Activated naive CD4-positive, alpha-beta T cell treated with anti-CD3 and anti-CD28 coated beads, Interleukin-2, amount 10 ng/mL, durations not matched to agents 7 days and 5 days (primary cell): ENCODE results near the gene SLAMF9.

ENCODE experiments used
- CTCF ChIA-PET: fragments of 350-600 bp; sonication (Branson Sonifier 250); formaldehyde crosslinking; loops from one replicate; lab custom pipeline; 2021; ENCODE audit warnings: antibody characterized with exemption; lab: Charles Lee
- DNase-seq: peaks from one replicate; pipeline ENCODE4 v3.0.0-alpha.2; 2020
- H3K27ac Mint-ChIP-seq: one replicate; pipeline ENCODE4 v1.8.0; 2021; ENCODE audit warnings: mild to moderate bottlenecking, moderate library complexity, mixed read lengths
- H3K27me3 Mint-ChIP-seq: one replicate; pipeline ENCODE4 v1.8.0; 2021; ENCODE audit warnings: mild to moderate bottlenecking, mixed read lengths
- H3K36me3 Mint-ChIP-seq: one replicate; pipeline ENCODE4 v1.8.0; 2021; ENCODE audit warnings: mixed read lengths
- H3K4me1 Mint-ChIP-seq: one replicate; pipeline ENCODE4 v1.8.0; 2021; ENCODE audit warnings: mixed read lengths
- H3K4me3 Mint-ChIP-seq: one replicate; pipeline ENCODE4 v1.8.0; 2021; ENCODE audit warnings: mild to moderate bottlenecking, moderate library complexity, mixed read lengths
- H3K9me3 Mint-ChIP-seq: one replicate; pipeline ENCODE4 v1.8.0; 2021; ENCODE audit warnings: mixed read lengths

SLAMF9 gene

DNA sequence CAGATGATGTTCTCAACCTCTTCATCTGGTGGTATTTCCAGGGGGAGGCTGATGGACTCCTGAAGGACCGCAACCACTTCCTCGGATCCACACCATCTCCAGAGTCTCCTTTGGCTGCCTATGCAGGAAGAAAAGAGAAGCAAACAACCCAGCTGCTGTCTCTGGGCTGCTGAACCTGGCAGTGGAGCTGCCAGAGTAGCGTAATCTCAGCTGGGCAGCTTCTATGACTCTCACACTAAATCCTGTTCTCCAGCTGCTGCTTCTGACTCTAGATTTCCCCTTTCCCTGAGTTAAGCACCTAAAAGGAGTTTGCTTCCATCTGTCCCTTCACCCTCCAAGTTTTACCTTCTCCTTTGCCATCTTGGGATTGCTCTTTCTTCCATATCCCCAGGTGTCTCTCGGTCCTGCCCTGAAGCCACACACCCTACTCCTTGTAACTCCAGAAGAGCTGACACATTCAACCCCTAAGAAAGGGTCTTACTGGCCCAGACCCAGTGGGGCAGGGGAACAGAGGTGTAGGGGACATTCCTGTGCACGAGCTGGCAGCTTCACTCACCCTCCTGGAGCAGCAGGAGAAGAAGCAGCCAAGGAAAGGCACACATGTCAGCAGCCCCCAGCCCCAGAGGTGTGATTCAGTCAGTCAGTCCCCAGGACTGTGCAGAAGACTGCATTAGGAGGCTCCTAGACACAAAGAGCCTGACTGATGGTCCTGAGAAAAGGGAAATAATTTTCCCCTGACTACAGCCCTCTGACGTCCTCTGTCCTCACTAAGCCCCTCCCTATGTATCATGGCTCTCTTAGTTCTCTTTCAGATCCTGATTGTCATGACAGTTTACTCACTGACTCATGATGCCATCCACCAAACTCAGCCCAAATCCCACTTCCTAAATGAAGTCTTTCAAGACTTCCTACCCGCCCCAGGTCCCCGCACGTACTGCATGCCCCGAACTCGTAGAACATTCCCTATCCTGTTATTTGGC lies at the start of gene SLAMF9:
Gene SLAMF9 (minus strand): TSS at position 702 of the 980 bp plus-strand sequence. CDS start 100 bp downstream, at position 602.
- peaks cover 51% of the 10 kb centered on the region for H3K27me3 Mint-ChIP-seq
- no peaks in the 10 kb centered on the region for H3K9me3 Mint-ChIP-seq
- CTCF ChIA-PET: interaction anchor here (2.1 to 6.2 kb wide), 2 partner anchors 53 to 62 kb away, joined by 6 to 31 read pairs; no protein-coding TSS in a partner anchor
- no peak for DNase-seq
- H3K36me3 Mint-ChIP-seq: no peaks in the 10 kb centered on the region
- no peak within 1 kb of the TSS for H3K4me3 Mint-ChIP-seq
- no peaks in the 10 kb centered on the region for H3K4me1 Mint-ChIP-seq
- H3K27ac Mint-ChIP-seq: no peak within 1 kb of the TSS

DNA sequence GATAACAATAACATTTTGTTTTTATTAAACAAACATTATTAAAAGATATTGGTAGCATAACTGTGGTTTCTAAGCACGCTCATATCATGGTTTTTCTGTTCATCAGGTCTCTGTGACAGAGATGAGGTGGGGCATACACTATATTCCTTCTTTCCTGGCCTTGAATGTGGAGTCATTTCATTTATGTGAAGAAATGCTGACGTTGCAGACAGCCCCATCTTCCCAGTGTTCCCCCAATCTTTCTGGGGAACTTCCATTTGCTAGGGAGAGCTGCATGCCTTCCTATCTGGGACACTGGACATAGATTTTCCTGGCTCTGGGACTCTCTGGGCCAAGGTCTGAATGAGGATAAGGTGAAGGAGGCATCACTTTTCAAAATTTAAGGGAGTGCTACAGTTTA lies 47.4 kb upstream of the SLAMF9 start:
- CTCF ChIA-PET: interaction anchor here (1.1 to 13.0 kb wide), 4 partner anchors 10 to 111 kb away, joined by 3 to 301 read pairs (median 77); partner anchors contain the start of gene TAGLN2
- Mint-ChIP-seq H3K27me3 (peaks cover 29% of the 10 kb centered on the region), H3K27ac (no peak overlapping the region), H3K4me1 (no peaks in the 10 kb centered on the region), H3K36me3 (no peaks in the 10 kb centered on the region), H3K4me3 (no peak overlapping the region), H3K9me3 (no peaks in the 10 kb centered on the region)
- DNase-seq: no peak

DNA sequence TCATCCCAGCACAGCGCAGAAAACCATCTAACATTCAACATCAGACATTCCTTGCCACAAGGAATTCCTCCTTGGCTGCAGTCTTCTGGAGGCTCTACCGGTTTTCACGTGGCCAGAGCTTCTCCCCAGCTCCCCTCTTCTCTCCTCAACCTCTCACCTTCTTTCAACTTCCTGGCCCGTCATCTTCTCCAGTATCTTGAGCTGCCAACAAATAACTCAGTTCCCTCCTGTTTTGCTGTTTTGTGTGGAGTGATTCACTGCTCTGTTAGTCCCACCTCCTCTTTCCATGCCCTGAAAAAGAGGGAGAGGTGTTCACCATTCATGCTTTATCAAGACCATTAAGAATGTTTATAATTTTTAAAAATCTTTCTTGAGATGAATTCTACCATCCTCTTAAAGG lies 45.2 kb upstream of the SLAMF9 start:
- no peaks in the 10 kb centered on the region for H3K4me1 Mint-ChIP-seq
- no peaks in the 10 kb centered on the region for H3K36me3 Mint-ChIP-seq
- CTCF ChIA-PET: interaction anchor here (1.6 to 13.0 kb wide), 2 partner anchors 8 to 67 kb away, joined by 10 to 301 read pairs; partner anchors contain the start of gene TAGLN2
- no peak for DNase-seq
- H3K27me3 Mint-ChIP-seq: peaks cover 35% of the 10 kb centered on the region
- no peaks in the 10 kb centered on the region for H3K9me3 Mint-ChIP-seq
- no peak overlapping the region for H3K4me3 Mint-ChIP-seq
- H3K27ac Mint-ChIP-seq: no peak overlapping the region

DNA sequence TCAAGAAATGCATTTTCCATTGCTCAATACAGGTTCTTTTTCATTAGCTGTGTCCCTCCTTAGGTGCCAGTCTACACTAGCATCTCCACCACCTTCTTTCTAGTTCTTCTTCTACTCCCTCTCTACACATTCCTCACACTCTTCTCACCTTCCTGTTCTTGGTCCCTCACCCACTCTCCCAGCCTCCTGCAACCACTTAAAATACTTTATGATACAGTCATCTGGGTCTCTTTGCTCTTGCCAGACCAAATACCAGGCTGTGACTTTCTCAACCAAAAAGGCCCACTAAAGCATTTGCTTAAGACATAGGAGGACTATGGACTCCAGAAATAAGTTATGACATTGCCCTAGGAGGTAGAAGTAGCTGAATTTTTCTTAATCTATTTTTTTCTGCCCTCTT lies 42.6 kb upstream of the SLAMF9 start:
- H3K36me3 Mint-ChIP-seq: no peaks in the 10 kb centered on the region
- CTCF ChIA-PET: interaction anchor here (1.1 kb wide), 1 partner anchor 9 kb away, joined by 4 read pairs; no protein-coding TSS in a partner anchor

GRCh38 chr1:159994896-159995295 lies 40.9 kb upstream of the SLAMF9 start:
- Mint-ChIP-seq H3K4me1 (peaks cover 12% of the 10 kb centered on the region), H3K36me3 (no peaks in the 10 kb centered on the region), H3K27me3 (peaks cover 39% of the 10 kb centered on the region), H3K4me3 (no peak overlapping the region), H3K27ac (no peak overlapping the region), H3K9me3 (no peaks in the 10 kb centered on the region)
- no peak for DNase-seq
- CTCF ChIA-PET: no interaction called here

More for the DNA sequence above, 42.6 kb upstream of the SLAMF9 start:
- peaks cover 39% of the 10 kb centered on the region for H3K27me3 Mint-ChIP-seq
- H3K4me3 Mint-ChIP-seq: no peak overlapping the region
- H3K4me1 Mint-ChIP-seq: peaks cover 3% of the 10 kb centered on the region
- no peaks in the 10 kb centered on the region for H3K9me3 Mint-ChIP-seq
- no peak for DNase-seq
- no peak overlapping the region for H3K27ac Mint-ChIP-seq

- Mint-ChIP-seq H3K27me3 (peaks cover 34% of the 10 kb centered on the region), H3K4me1 (peaks cover 12% of the 10 kb centered on the region), H3K27ac (no peak overlapping the region), H3K36me3 (no peaks in the 10 kb centered on the region), H3K4me3 (no peak overlapping the region), H3K9me3 (no peaks in the 10 kb centered on the region)
- CTCF ChIA-PET: no interaction called here
- DNase-seq: no peak
These were observed 39.9 kb upstream of the SLAMF9 start for GRCh38 chr1:159993911-159994310.

DNA sequence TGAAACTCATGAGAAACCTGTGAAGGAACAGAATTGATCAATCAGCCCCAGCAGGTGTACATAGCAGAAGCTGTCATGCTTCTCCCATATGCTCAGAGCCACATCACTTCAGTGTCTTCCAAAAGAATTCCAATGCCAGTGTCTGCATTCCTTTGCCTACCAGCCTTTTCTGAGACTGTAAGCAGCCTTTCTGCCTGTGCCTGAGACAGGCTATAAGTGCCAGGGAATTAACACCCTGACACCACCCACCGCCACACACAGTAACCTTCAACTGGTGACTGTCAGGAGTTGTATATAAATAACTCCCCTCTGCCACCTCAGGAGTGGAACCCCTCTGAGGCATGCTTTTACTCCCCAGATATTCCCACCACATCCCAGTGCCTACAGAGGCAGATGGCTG lies 38.1 kb upstream of the SLAMF9 start:
- CTCF ChIA-PET: interaction anchor here (0.8 to 1.4 kb wide), 3 partner anchors 13 to 54 kb away, joined by 3 to 8 read pairs (median 4); no protein-coding TSS in a partner anchor
- peaks cover 30% of the 10 kb centered on the region for H3K27me3 Mint-ChIP-seq
- no peak overlapping the region for H3K4me3 Mint-ChIP-seq
- H3K36me3 Mint-ChIP-seq: no peaks in the 10 kb centered on the region
- no peak for DNase-seq
- peaks cover 12% of the 10 kb centered on the region for H3K4me1 Mint-ChIP-seq
- H3K27ac Mint-ChIP-seq: no peak overlapping the region
- no peaks in the 10 kb centered on the region for H3K9me3 Mint-ChIP-seq

GRCh38 chr1:159991513-159991912 lies 37.5 kb upstream of the SLAMF9 start:
- Mint-ChIP-seq H3K27ac (no peak overlapping the region), H3K9me3 (no peaks in the 10 kb centered on the region), H3K36me3 (no peaks in the 10 kb centered on the region), H3K4me3 (no peak overlapping the region), H3K27me3 (peaks cover 32% of the 10 kb centered on the region), H3K4me1 (peaks cover 12% of the 10 kb centered on the region)
- no peak for DNase-seq
- CTCF ChIA-PET: interaction anchor here (0.7 to 1.4 kb wide), 6 partner anchors 10 to 55 kb away, joined by 3 to 8 read pairs (median 4); no protein-coding TSS in a partner anchor

DNA sequence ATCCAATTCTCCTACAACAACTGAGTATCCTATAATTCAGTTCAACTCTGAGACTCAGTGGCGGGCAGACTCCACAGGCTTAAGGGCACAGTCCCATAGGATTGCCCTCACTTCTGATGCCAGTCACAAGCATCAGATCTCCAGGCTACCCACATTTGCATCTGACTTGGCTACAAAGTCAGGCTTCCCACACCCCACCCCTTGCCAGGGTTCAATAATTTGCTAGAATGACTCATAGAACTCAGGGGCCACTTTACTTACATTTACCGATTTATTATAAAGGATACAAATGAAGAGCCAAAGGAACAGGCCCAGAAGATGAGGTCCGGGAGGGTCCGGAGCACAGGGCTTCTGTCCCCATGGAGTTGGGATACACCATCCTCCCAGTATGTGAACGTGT lies 36.0 kb upstream of the SLAMF9 start:
- no peak overlapping the region for H3K27ac Mint-ChIP-seq
- no peak for DNase-seq
- peaks cover 12% of the 10 kb centered on the region for H3K4me1 Mint-ChIP-seq
- CTCF ChIA-PET: interaction anchor here (0.9 to 1.3 kb wide), 2 partner anchors 16 to 53 kb away, joined by 3 to 4 read pairs; no protein-coding TSS in a partner anchor
- no peaks in the 10 kb centered on the region for H3K36me3 Mint-ChIP-seq
- no peak overlapping the region for H3K4me3 Mint-ChIP-seq
- H3K9me3 Mint-ChIP-seq: no peaks in the 10 kb centered on the region
- peaks cover 26% of the 10 kb centered on the region for H3K27me3 Mint-ChIP-seq

DNA sequence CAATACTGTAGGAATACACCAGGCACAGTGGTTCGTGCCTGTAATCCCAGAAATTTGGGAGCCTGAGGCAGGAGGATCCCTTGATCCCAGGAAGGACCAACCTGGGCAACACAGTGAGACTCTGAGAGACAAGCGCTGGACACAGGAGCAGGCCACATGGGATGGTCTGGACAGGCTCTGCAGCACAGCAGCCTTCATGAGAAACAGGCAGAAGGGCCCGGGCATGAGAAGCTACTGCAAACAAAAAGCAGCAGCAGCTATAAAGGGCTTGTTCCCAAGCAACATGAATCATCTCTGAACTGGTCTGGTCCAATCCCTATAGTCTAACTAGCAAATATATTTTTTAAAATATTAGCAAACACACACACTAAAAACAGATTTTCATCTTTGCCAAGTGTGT lies 35.5 kb upstream of the SLAMF9 start:
- Mint-ChIP-seq H3K9me3 (no peaks in the 10 kb centered on the region), H3K4me1 (peaks cover 12% of the 10 kb centered on the region), H3K27ac (no peak overlapping the region), H3K36me3 (no peaks in the 10 kb centered on the region), H3K4me3 (no peak overlapping the region), H3K27me3 (peaks cover 23% of the 10 kb centered on the region)
- no peak for DNase-seq
- CTCF ChIA-PET: interaction anchor here (0.9 to 2.0 kb wide), 3 partner anchors 17 to 53 kb away, joined by 3 to 5 read pairs (median 4); no protein-coding TSS in a partner anchor

DNA sequence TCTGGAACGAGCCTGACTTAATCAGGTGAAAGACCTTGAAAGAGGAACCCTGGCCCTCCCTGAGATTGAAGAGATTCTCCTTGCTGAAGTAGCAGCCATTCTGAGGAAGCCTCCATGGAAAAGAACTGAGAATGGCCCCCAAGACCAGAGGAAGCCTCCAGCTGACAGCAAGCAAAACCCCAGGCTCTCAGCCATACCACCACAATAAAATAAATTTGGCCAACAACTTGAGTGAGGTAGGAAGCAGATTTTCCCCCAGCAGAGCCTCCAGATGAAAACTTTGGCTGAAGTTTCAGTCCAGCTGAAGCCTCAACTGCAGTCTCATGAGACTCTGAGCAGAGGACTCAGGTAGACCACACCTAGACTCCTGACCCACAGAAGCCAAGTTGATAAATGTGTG lies 34.0 kb upstream of the SLAMF9 start:
- no peak for DNase-seq
- no peaks in the 10 kb centered on the region for H3K9me3 Mint-ChIP-seq
- H3K4me1 Mint-ChIP-seq: peaks cover 12% of the 10 kb centered on the region
- no peak overlapping the region for H3K4me3 Mint-ChIP-seq
- peaks cover 30% of the 10 kb centered on the region for H3K27me3 Mint-ChIP-seq
- no peak overlapping the region for H3K27ac Mint-ChIP-seq
- CTCF ChIA-PET: interaction anchor here (0.6 to 2.0 kb wide), 2 partner anchors 20 to 365 kb away, joined by 3 to 5 read pairs; no protein-coding TSS in a partner anchor
- H3K36me3 Mint-ChIP-seq: no peaks in the 10 kb centered on the region

DNA sequence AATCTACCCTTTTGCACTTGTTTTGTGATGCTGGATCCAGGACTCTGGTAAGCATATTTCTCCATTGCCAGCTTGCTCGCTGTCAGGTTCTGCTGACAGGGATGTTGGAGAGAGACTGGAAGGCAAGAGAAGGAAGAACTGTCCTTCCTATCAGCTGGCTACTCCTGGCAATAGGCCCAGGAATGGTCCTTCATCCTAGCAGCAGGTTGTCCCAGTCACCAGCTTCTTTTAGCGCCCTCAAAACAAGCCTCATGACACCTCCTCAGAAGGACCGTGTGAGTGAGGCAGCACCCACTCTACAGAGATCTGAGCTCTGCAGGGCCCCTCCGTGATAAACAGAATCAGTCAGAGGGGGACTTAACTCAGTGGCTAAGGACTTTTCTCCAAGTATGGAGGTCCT lies 33.1 kb upstream of the SLAMF9 start:
- CTCF ChIA-PET: no interaction called here
- Mint-ChIP-seq H3K27me3 (peaks cover 27% of the 10 kb centered on the region), H3K4me3 (no peak overlapping the region), H3K4me1 (peaks cover 12% of the 10 kb centered on the region), H3K9me3 (no peaks in the 10 kb centered on the region), H3K36me3 (no peaks in the 10 kb centered on the region), H3K27ac (no peak overlapping the region)
- DNase-seq: no peak

DNA sequence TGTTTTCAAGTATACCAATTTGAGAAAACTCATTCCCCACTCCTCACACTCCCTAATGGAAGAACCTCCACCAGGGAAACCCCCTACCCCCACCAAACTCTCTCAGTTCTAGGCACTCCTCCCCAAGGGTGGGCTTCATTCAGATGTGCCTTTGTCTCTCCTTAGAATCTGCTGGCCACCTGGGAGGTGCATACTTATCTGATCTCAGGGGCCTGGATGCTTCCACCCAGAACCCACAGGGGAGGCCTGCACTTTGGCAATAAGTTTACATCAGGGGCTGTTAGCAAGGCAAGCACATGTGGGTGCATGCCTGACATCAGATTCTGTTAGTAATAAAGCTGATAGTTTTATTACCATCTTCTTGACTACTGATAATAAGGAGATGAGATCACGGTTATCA lies 32.5 kb upstream of the SLAMF9 start:
- Mint-ChIP-seq H3K27ac (no peak overlapping the region), H3K4me1 (peaks cover 7% of the 10 kb centered on the region), H3K27me3 (peaks cover 32% of the 10 kb centered on the region), H3K9me3 (no peaks in the 10 kb centered on the region), H3K36me3 (no peaks in the 10 kb centered on the region), H3K4me3 (no peak overlapping the region)
- CTCF ChIA-PET: no interaction called here
- no peak for DNase-seq

DNA sequence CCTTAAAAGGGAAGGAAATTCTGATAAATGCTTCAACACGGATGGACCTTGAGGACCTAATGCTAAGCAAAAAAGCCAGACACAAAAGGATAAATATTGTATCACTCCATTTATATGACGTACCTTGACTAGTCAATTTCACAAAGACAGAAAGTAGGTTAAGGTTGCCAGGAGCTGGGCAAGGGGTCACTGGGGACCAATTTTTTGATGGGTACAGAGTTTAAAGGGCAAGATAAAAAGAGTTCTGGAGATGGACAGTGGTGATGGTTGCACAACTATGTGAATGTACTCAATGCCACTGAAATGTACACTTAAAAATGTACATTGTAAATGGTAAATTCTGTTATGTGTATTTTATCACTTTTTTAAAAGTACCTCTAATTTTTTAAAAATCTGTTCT lies 32.1 kb upstream of the SLAMF9 start:
- Mint-ChIP-seq H3K9me3 (no peaks in the 10 kb centered on the region), H3K4me1 (peaks cover 3% of the 10 kb centered on the region), H3K36me3 (no peaks in the 10 kb centered on the region), H3K4me3 (no peak overlapping the region), H3K27me3 (peaks cover 32% of the 10 kb centered on the region), H3K27ac (no peak overlapping the region)
- DNase-seq: no peak
- CTCF ChIA-PET: no interaction called here
